Gastrocnemius medialis (tissue), 4 donors: Measurements from ENCODE around the gene ATP13A3.

Source experiments
- POLR2A ChIP-seq, 2 donors: fragments of 450-650 bp; IDR thresholded peaks; one replicate each; pipeline ENCODE4 v1.6.1; 2017; ENCODE audit warnings: antibody characterized with exemption in 2 of 2, mild to moderate bottlenecking in 2 of 2, moderate library complexity in 2 of 2
- TF ChIP-seq, protein P1 (sequence below), 5 experiments: fragments of 450-650 bp in 3 of 5; fragments of 200-600 bp in 2 of 5; sonication (generic) in 2 of 5; IDR thresholded peaks in 4 of 5; conservative IDR thresholded peaks in 1 of 5; 1 replicate in 4 of 5; 2 replicates in 1 of 5; pipeline ENCODE4 v1.5.1; 2016 to 2019; ENCODE audit warnings: antibody characterized with exemption in 5 of 5, mild to moderate bottlenecking in 3 of 5, moderate library complexity in 3 of 5

GRCh38 chr3:194379231-194379630, 107.6 kb downstream of the ATP13A3 start:
- TF ChIP-seq POLR2A (IDR thresholded peaks at IDR 0.05) = no peak
- TF ChIP-seq, protein P1, sequence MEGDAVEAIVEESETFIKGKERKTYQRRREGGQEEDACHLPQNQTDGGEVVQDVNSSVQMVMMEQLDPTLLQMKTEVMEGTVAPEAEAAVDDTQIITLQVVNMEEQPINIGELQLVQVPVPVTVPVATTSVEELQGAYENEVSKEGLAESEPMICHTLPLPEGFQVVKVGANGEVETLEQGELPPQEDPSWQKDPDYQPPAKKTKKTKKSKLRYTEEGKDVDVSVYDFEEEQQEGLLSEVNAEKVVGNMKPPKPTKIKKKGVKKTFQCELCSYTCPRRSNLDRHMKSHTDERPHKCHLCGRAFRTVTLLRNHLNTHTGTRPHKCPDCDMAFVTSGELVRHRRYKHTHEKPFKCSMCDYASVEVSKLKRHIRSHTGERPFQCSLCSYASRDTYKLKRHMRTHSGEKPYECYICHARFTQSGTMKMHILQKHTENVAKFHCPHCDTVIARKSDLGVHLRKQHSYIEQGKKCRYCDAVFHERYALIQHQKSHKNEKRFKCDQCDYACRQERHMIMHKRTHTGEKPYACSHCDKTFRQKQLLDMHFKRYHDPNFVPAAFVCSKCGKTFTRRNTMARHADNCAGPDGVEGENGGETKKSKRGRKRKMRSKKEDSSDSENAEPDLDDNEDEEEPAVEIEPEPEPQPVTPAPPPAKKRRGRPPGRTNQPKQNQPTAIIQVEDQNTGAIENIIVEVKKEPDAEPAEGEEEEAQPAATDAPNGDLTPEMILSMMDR (IDR thresholded peaks at IDR 0.05 in 4 of 5, conservative IDR thresholded peaks at IDR 0.05 in 1 of 5) = no peak
